Activated naive CD4-positive, alpha-beta T cell treated with Interleukin-2 at 50 U/mL for 16 hours (primary cell): ENCODE measurements around the gene CADM2.
"Not testable (repeated sequence)": the region's sequence is repeated elsewhere in the genome, so short reads cannot be mapped to it uniquely, and the experiment has no call there.

ENCODE experiments used
- DNase-seq: peaks from one replicate; pipeline ENCODE4 v3.0.0-alpha.2; 2020

Gene CADM2

GRCh38 chr3:85081191-85081906 is 122.6 kb downstream of the CADM2 start:
- no peak for DNase-seq

- no peak for DNase-seq
These were observed 131.7 kb downstream of the CADM2 start for GRCh38 chr3:85090495-85090894.

GRCh38 chr3:85100316-85100715 is 141.5 kb downstream of the CADM2 start:
- no peak for DNase-seq

- DNase-seq: no peak
These were observed 144.0 kb downstream of the CADM2 start for GRCh38 chr3:85102781-85103180.

GRCh38 chr3:85110393-85110792 is 151.6 kb downstream of the CADM2 start:
- DNase-seq: no peak

GRCh38 chr3:85120879-85121278 is 162.1 kb downstream of the CADM2 start:
- DNase-seq: no peak

- DNase-seq: not testable (repeated sequence)
These were observed 174.1 kb downstream of the CADM2 start for GRCh38 chr3:85132864-85133263.

GRCh38 chr3:85133691-85134420 is 175.1 kb downstream of the CADM2 start:
- not testable (repeated sequence) for DNase-seq

- DNase-seq: no peak
These were observed 183.8 kb downstream of the CADM2 start for GRCh38 chr3:85142626-85143025.

- DNase-seq: no peak
These were observed 189.2 kb downstream of the CADM2 start for GRCh38 chr3:85148036-85148435.

- no peak for DNase-seq
These were observed 192.8 kb downstream of the CADM2 start for GRCh38 chr3:85151555-85151954.

GRCh38 chr3:85153279-85153678 is 194.5 kb downstream of the CADM2 start:
- DNase-seq: not testable (repeated sequence)

GRCh38 chr3:85159376-85159775 is 200.6 kb downstream of the CADM2 start:
- no peak for DNase-seq

- no peak for DNase-seq
These were observed 202.8 kb downstream of the CADM2 start for GRCh38 chr3:85161544-85161943.

- DNase-seq: no peak
These were observed 204.1 kb downstream of the CADM2 start for GRCh38 chr3:85162905-85163304.

GRCh38 chr3:85164436-85164835 is 205.6 kb downstream of the CADM2 start:
- DNase-seq: no peak

GRCh38 chr3:85167576-85167975 is 208.8 kb downstream of the CADM2 start:
- DNase-seq: no peak

- DNase-seq: no peak
These were observed 211.9 kb downstream of the CADM2 start for GRCh38 chr3:85170646-85171045.

GRCh38 chr3:85171976-85172375 is 213.2 kb downstream of the CADM2 start:
- DNase-seq: no peak

GRCh38 chr3:85176799-85177198 is 218.0 kb downstream of the CADM2 start:
- no peak for DNase-seq

- DNase-seq: no peak
These were observed 224.4 kb downstream of the CADM2 start for GRCh38 chr3:85182975-85183752.

- no peak for DNase-seq
These were observed 226.7 kb downstream of the CADM2 start for GRCh38 chr3:85185495-85185894.

- no peak for DNase-seq
These were observed 230.9 kb downstream of the CADM2 start for GRCh38 chr3:85189731-85190130.

GRCh38 chr3:85193565-85193964 is 234.8 kb downstream of the CADM2 start:
- no peak for DNase-seq
